A549 (cell line): ENCODE data around the gene FXYD2. TPM values are rescaled to one million over a fixed set of nuclear protein-coding genes. Genes with fewer than 3 reads are reported as not detected.

Experiments
- ATAC-seq, 2 experiments: fragments of 200-7000 bp in 1 of 2; fragments of >200 bp in 1 of 2; cut with Nextera tagmentation in 1 of 2; cut with Tn5 transposase in 1 of 2; 3 replicates each; pipeline versions ENCODE4 v1.8.0 to v1.9.1; 2018 to 2020; ENCODE audit warnings: mild to moderate bottlenecking in 1 of 2, moderate library complexity in 1 of 2
- CTCF ChIA-PET: fragments of 300-600 bp; sonication (Branson Sonifier 250); formaldehyde crosslinking; extraction: SDS; loops from one replicate; lab custom pipeline; 2021; ENCODE audit warnings: antibody characterized with exemption, inconsistent platforms; lab: Yijun Ruan, JAX
- POLR2A ChIA-PET: fragments of 350-600 bp; formaldehyde crosslinking; extraction: SDS; loops from one replicate; lab custom pipeline; 2021; ENCODE audit warnings: antibody characterized with exemption, inconsistent platforms; lab: Yijun Ruan, JAX
- DNase-seq, 2 experiments: peaks; one replicate each; pipeline versions ENCODE4 v3.0.0 to v3.0.0-alpha.2; 2011 to 2016; ENCODE audit warnings: low read depth in 1 of 2, low spot score in 1 of 2
- FAIRE-seq: peaks from 2 replicates; lab custom pipeline; 2011; peaks lifted over from hg19 to GRCh38; lab: Jason Lieb, UNC
- H3K27ac ChIP-seq, 2 experiments: fragments of >200 bp; sonication (Bioruptor Twin); formaldehyde crosslinking; 3 replicates each; pipeline ENCODE4 v1.5.1; 2016 to 2017
- H3K4me1 ChIP-seq: fragments of >200 bp; sonication (Bioruptor Twin); formaldehyde crosslinking; 3 replicates; pipeline ENCODE4 v1.6.1; 2016
- H3K4me2 ChIP-seq: fragments of >200 bp; sonication (Bioruptor Twin); formaldehyde crosslinking; 3 replicates; pipeline ENCODE4 v1.6.1; 2016
- H3K4me3 ChIP-seq: fragments of >200 bp; sonication (Bioruptor Twin); formaldehyde crosslinking; 3 replicates; pipeline ENCODE4 v1.5.1; 2016
- H3K9me3 ChIP-seq: fragments of >200 bp; sonication (Bioruptor Twin); formaldehyde crosslinking; 3 replicates; pipeline ENCODE4 v1.6.1; 2016
- ATOH8 ChIP-seq: fragments of 250-450 bp; sonication (Bioruptor Pico); IDR thresholded peaks from 2 replicates; pipeline ENCODE4 v1.5.0; 2020; ENCODE audit warnings: low read depth, mild to moderate bottlenecking, moderate library complexity
- CBX2 ChIP-seq: fragments of 200-600 bp; sonication (generic); IDR thresholded peaks from 2 replicates; pipeline ENCODE4 v1.6.1; 2016; ENCODE audit warnings: low read depth, mild to moderate bottlenecking, borderline replicate concordance
- CEBPB ChIP-seq, 2 experiments: fragments of >200 bp in 1 of 2; sonication (Bioruptor Twin) in 1 of 2; formaldehyde crosslinking in 1 of 2; IDR thresholded peaks; 2 replicates each; pipeline ENCODE4 v1.6.1; 2012 to 2016
- CHD4 ChIP-seq: fragments of 200-600 bp; sonication (generic); IDR thresholded peaks from 2 replicates; pipeline ENCODE4 v1.6.1; 2016; ENCODE audit warnings: antibody characterized with exemption, mild to moderate bottlenecking, borderline replicate concordance
- E2F6 ChIP-seq: IDR thresholded peaks from 2 replicates; pipeline ENCODE4 v1.6.1; 2012; ENCODE audit warnings: low read depth, borderline replicate concordance
- EHMT2 ChIP-seq: fragments of 200-600 bp; sonication (generic); IDR thresholded peaks from 2 replicates; pipeline ENCODE4 v1.6.1; 2016; ENCODE audit warnings: antibody characterized with exemption, low read depth, mild to moderate bottlenecking, moderate library complexity
- ESRRA ChIP-seq: fragments of 150-350 bp; IDR thresholded peaks from 2 replicates; pipeline ENCODE4 v1.6.1; 2014; ENCODE audit warnings: mild to moderate bottlenecking, low read length, borderline replicate concordance
- FOSB ChIP-seq: fragments of 250-450 bp; sonication (Bioruptor Pico); IDR thresholded peaks from 2 replicates; pipeline ENCODE4 v1.5.0; 2020; ENCODE audit warnings: mild to moderate bottlenecking, moderate library complexity
- GATA3 ChIP-seq: IDR thresholded peaks from 2 replicates; pipeline ENCODE4 v1.6.1; 2012; ENCODE audit warnings: borderline replicate concordance
- HDAC2 ChIP-seq: fragments of 200-600 bp; sonication (generic); IDR thresholded peaks from 2 replicates; pipeline ENCODE4 v1.6.1; 2016
- HES2 ChIP-seq: fragments of >200 bp; sonication (Bioruptor Twin); formaldehyde crosslinking; IDR thresholded peaks from 2 replicates; pipeline ENCODE4 v1.6.1; 2016
- HOXA7 ChIP-seq: fragments of 250-450 bp; sonication (Bioruptor Pico); IDR thresholded peaks from 2 replicates; pipeline ENCODE4 v1.5.0; 2020; ENCODE audit warnings: mild to moderate bottlenecking, moderate library complexity
- HOXB13 ChIP-seq: fragments of 250-450 bp; sonication (Bioruptor Pico); IDR thresholded peaks from 2 replicates; pipeline ENCODE4 v1.5.0; 2020; ENCODE audit warnings: low read depth, mild to moderate bottlenecking, moderate library complexity
- HOXB5 ChIP-seq: fragments of 250-450 bp; sonication (Bioruptor Pico); IDR thresholded peaks from 2 replicates; pipeline ENCODE4 v1.5.0; 2020; ENCODE audit warnings: mild to moderate bottlenecking, moderate library complexity
- JUN ChIP-seq, 2 experiments: fragments of >200 bp; sonication (Bioruptor Twin); formaldehyde crosslinking; IDR thresholded peaks; 2 replicates in 1 of 2; 3 replicates in 1 of 2; pipeline ENCODE4 v1.6.1; 2016 to 2017
- KDM1A ChIP-seq: fragments of 200-600 bp; sonication (generic); IDR thresholded peaks from 2 replicates; pipeline ENCODE4 v1.6.1; 2016; ENCODE audit warnings: low read depth, mild to moderate bottlenecking
- KDM5A ChIP-seq: fragments of 200-600 bp; sonication (generic); IDR thresholded peaks from 2 replicates; pipeline ENCODE4 v1.6.1; 2016; ENCODE audit warnings: antibody characterized with exemption, mild to moderate bottlenecking
- MAFK ChIP-seq: fragments of 450-650 bp; IDR thresholded peaks from 2 replicates; pipeline ENCODE4 v1.6.1; 2014; ENCODE audit not compliant: partially characterized antibody
- NFE2L2 ChIP-seq: fragments of 150-350 bp; conservative IDR thresholded peaks from 2 replicates; pipeline ENCODE4 v1.6.1; 2014; ENCODE audit warnings: low read length
- NR3C1 ChIP-seq: fragments of >200 bp; sonication (Bioruptor Twin); formaldehyde crosslinking; IDR thresholded peaks from 3 replicates; pipeline ENCODE4 v1.6.1; 2017
- PBX3 ChIP-seq: IDR thresholded peaks from 2 replicates; pipeline ENCODE4 v1.6.1; 2012
- PHF8 ChIP-seq: fragments of 200-600 bp; sonication (generic); IDR thresholded peaks from 2 replicates; pipeline ENCODE4 v1.6.1; 2016; ENCODE audit warnings: low read depth, mild to moderate bottlenecking, antibody characterized with exemption, moderate library complexity, borderline replicate concordance
- POLR2A ChIP-seq: IDR thresholded peaks from 2 replicates; pipeline ENCODE4 v1.6.1; 2012; ENCODE audit warnings: mild to moderate bottlenecking, low read length
- POLR2AphosphoS2 ChIP-seq: conservative IDR thresholded peaks from 2 replicates; pipeline ENCODE4 v1.6.1; 2012; ENCODE audit warnings: low read length, improper control_type of control experiment, inconsistent platforms
- RARB ChIP-seq: fragments of 250-450 bp; sonication (Bioruptor Pico); IDR thresholded peaks from 2 replicates; pipeline ENCODE4 v1.8.0; 2021; ENCODE audit warnings: mild to moderate bottlenecking, moderate library complexity
- RFX5 ChIP-seq: fragments of 450-650 bp; IDR thresholded peaks from 2 replicates; pipeline ENCODE4 v1.7.1; 2014; ENCODE audit warnings: antibody characterized with exemption, mild to moderate bottlenecking, moderate library complexity
- RNF2 ChIP-seq: fragments of 200-600 bp; sonication (generic); IDR thresholded peaks from 2 replicates; pipeline ENCODE4 v1.6.1; 2016; ENCODE audit warnings: low read depth, mild to moderate bottlenecking, antibody characterized with exemption, moderate library complexity, borderline replicate concordance
- SMC3 ChIP-seq: fragments of >200 bp; sonication (Bioruptor Twin); formaldehyde crosslinking; IDR thresholded peaks from 3 replicates; pipeline ENCODE4 v1.6.1; 2018; ENCODE audit warnings: inconsistent platforms
- SREBF2 ChIP-seq: fragments of 450-650 bp; IDR thresholded peaks from 2 replicates; pipeline ENCODE4 v1.6.1; 2014; ENCODE audit warnings: mild to moderate bottlenecking, moderate library complexity
- TFCP2L1 ChIP-seq: fragments of 250-450 bp; sonication (Bioruptor Pico); IDR thresholded peaks from 2 replicates; pipeline ENCODE4 v1.5.0; 2021; ENCODE audit warnings: mild to moderate bottlenecking
- USF2 ChIP-seq: fragments of 450-650 bp; IDR thresholded peaks from 2 replicates; pipeline ENCODE4 v1.6.1; 2014; ENCODE audit warnings: antibody characterized with exemption
- ZFP36 ChIP-seq: fragments of 450-650 bp; IDR thresholded peaks from 2 replicates; pipeline ENCODE4 v1.6.1; 2014; ENCODE audit warnings: borderline replicate concordance; ENCODE audit not compliant: partially characterized antibody
- ZNF302 ChIP-seq: fragments of 250-450 bp; sonication (Bioruptor Pico); IDR thresholded peaks from 2 replicates; pipeline ENCODE4 v1.9.0; 2021; ENCODE audit warnings: inconsistent platforms, mild to moderate bottlenecking, moderate library complexity
- WGBS: methylation state at CpG from one replicate; pipeline ENCODE4 v1.1.6; 2017; ENCODE audit errors: missing lambda C conversion rate; 5-methylcytosine and 5-hydroxymethylcytosine counted together
- polyA plus RNA-seq, 4 experiments: library from polyadenylated mRNA; depleted of rRNA in 3 of 4; stranded (reverse); fragments of >200 nt; fragmentation: RNase III in 1 of 4; extraction: RNeasy Plus Mini Kit Qiagen cat#74134 plus additional on column Dnase treatment in 1 of 4; gene quantifications; 2 replicates in 3 of 4; 3 replicates in 1 of 4; pipeline ENCODE4 v1.2.3, GENCODE V29; 2011 to 2017

The FXYD2 gene
- polyA plus RNA-seq, 2 of the 4 experiments (the other 2 are of a cell fraction), result 25.9 to 55.6 TPM

- H3K4me2 ChIP-seq, result no peak overlapping the region
- POLR2A ChIA-PET, result no interaction called here
- no peak overlapping the region for H3K4me3 ChIP-seq
- no peak for DNase-seq
- peaks cover 8% of the 10 kb centered on the region for H3K4me1 ChIP-seq
- H3K9me3 ChIP-seq, result no peaks in the 10 kb centered on the region
- 66% methylated on average over 6 of the region's 6 CpGs for WGBS
- H3K27ac ChIP-seq, result no peak overlapping the region
- no peak for TF ChIP-seq NFE2L2
- no peak for TF ChIP-seq TFCP2L1 (CRISPR knock-in tag)
- no peak for TF ChIP-seq HOXA7 (CRISPR knock-in tag)
- TF ChIP-seq E2F6, result no peak
- no peak for TF ChIP-seq HOXB5 (CRISPR knock-in tag)
- TF ChIP-seq JUN (IDR thresholded peaks at IDR 0.05), result no peak
- TF ChIP-seq FOSB (CRISPR knock-in tag), result no peak
- no peak for TF ChIP-seq CBX2
- no peak for TF ChIP-seq SMC3
- TF ChIP-seq KDM1A, result no peak
- TF ChIP-seq GATA3, result no peak
- TF ChIP-seq POLR2A, result no peak
- no peak for TF ChIP-seq EHMT2
- TF ChIP-seq, all 56 proteins: peak for 0
- no peak for FAIRE-seq
- no peak for ATAC-seq
- CTCF ChIA-PET, result interaction anchor here (1.0 to 5.0 kb wide), 8 partner anchors 9 to 408 kb away, joined by 3 to 37 read pairs (median 6); partner anchors contain the start of gene FXYD2
Observed at GRCh38 chr11:117834068-117834810, 9.7 kb upstream of the FXYD2 start.

- H3K9me3 ChIP-seq, result no peaks in the 10 kb centered on the region
- ATAC-seq (no peak), FAIRE-seq (no peak), DNase-seq (no peak)
- ChIA-PET CTCF (interaction anchor here (0.8 to 5.0 kb wide), 7 partner anchors 9 to 220 kb away, joined by 4 to 37 read pairs (median 8); partner anchors contain the start of gene FXYD2), POLR2A (no interaction called here)
- H3K4me2 ChIP-seq, result no peak overlapping the region
- H3K4me3 ChIP-seq, result no peak overlapping the region
- TF ChIP-seq ATOH8 (CRISPR knock-in tag) (no peak), ZFP36 (no peak), CHD4 (no peak), HOXB13 (CRISPR knock-in tag) (no peak), CEBPB (IDR thresholded peaks at IDR 0.05) (no peak), RARB (CRISPR knock-in tag) (no peak), KDM1A (no peak), USF2 (no peak), ZNF302 (CRISPR knock-in tag) (no peak), SREBF2 (no peak)
- peaks cover 16% of the 10 kb centered on the region for H3K4me1 ChIP-seq
- 83% methylated on average over 3 of the region's 7 CpGs for WGBS
- no peak overlapping the region for H3K27ac ChIP-seq
Observed at GRCh38 chr11:117833401-117833891, 8.9 kb upstream of the FXYD2 start.

- FAIRE-seq, result no peak
- no peak overlapping the region for H3K4me3 ChIP-seq
- no peak overlapping the region for H3K27ac ChIP-seq
- H3K4me2 ChIP-seq, result no peak overlapping the region
- WGBS, result 75% methylated on average over 8 of the region's 8 CpGs
- peaks cover 26% of the 10 kb centered on the region for H3K4me1 ChIP-seq
- ChIA-PET CTCF (interaction anchor here (1.7 to 5.0 kb wide), 5 partner anchors 11 to 407 kb away, joined by 7 to 37 read pairs (median 8); no protein-coding TSS in a partner anchor), POLR2A (no interaction called here)
- ATAC-seq, result no peak
- DNase-seq, result no peak
- no peaks in the 10 kb centered on the region for H3K9me3 ChIP-seq
- TF ChIP-seq MAFK (no peak), JUN (IDR thresholded peaks at IDR 0.05) (no peak), RNF2 (no peak), ESRRA (no peak), CEBPB (IDR thresholded peaks at IDR 0.05) (no peak), KDM5A (no peak), CBX2 (no peak), PBX3 (no peak), RFX5 (no peak), PHF8 (no peak), POLR2AphosphoS2 (no peak), EHMT2 (no peak), NR3C1 (no peak), HDAC2 (no peak), HES2 (no peak)
Observed at GRCh38 chr11:117832511-117832910, 8.0 kb upstream of the FXYD2 start.
